Chondrocyte (in vitro differentiated cells): ENCODE data around the gene LCE1A. TPM values are rescaled to one million over a fixed set of nuclear protein-coding genes. Genes with fewer than 3 reads are reported as not detected.

ENCODE experiments used
- DNase-seq: peaks from one replicate; pipeline ENCODE4 v3.0.0; 2021; ENCODE audit warnings: mixed read lengths, low spot score
- H3K27ac Mint-ChIP-seq: one replicate; pipeline ENCODE4 v1.8.0; 2021; ENCODE audit warnings: mild to moderate bottlenecking, moderate library complexity, mixed read lengths; ENCODE audit not compliant: unreplicated experiment
- H3K27me3 Mint-ChIP-seq: 2 replicates; pipeline ENCODE4 v1.8.0; 2021; ENCODE audit warnings: low read depth, mixed read lengths
- H3K36me3 Mint-ChIP-seq: 2 replicates; pipeline ENCODE4 v1.8.0; 2021; ENCODE audit warnings: low read depth, mixed read lengths
- H3K4me1 Mint-ChIP-seq: 2 replicates; pipeline ENCODE4 v1.8.0; 2021; ENCODE audit warnings: low read depth, mild to moderate bottlenecking, mixed read lengths
- H3K4me3 Mint-ChIP-seq: one replicate; pipeline ENCODE4 v1.8.0; 2021; ENCODE audit warnings: mild to moderate bottlenecking, moderate library complexity, mixed read lengths; ENCODE audit not compliant: unreplicated experiment
- H3K9me3 Mint-ChIP-seq: 2 replicates; pipeline ENCODE4 v1.8.0; 2021; ENCODE audit warnings: low read depth, mixed read lengths
- CTCF ChIP-seq: fragments of 200-600 bp; sonication (generic); IDR thresholded peaks from 2 replicates; pipeline ENCODE4 v1.5.0; 2021; ENCODE audit warnings: antibody characterized with exemption, mild to moderate bottlenecking, moderate library complexity
- total RNA-seq: library from RNA; stranded (reverse); gene quantifications from 3 replicates; pipeline ENCODE4 v1.2.1, GENCODE V29; 2021

Gene LCE1A
- total RNA-seq, 1 donor from 2014 or later: not detected

GRCh38 chr1:152817309-152817708, 10.0 kb upstream of the LCE1A start:
- no peak for TF ChIP-seq CTCF
- DNase-seq: no peak
- Mint-ChIP-seq H3K4me1 (no peaks in the 10 kb centered on the region), H3K27ac (no peak overlapping the region), H3K27me3 (no peaks in the 10 kb centered on the region), H3K4me3 (no peak overlapping the region), H3K36me3 (no peaks in the 10 kb centered on the region), H3K9me3 (peaks cover 18% of the 10 kb centered on the region)

DNA sequence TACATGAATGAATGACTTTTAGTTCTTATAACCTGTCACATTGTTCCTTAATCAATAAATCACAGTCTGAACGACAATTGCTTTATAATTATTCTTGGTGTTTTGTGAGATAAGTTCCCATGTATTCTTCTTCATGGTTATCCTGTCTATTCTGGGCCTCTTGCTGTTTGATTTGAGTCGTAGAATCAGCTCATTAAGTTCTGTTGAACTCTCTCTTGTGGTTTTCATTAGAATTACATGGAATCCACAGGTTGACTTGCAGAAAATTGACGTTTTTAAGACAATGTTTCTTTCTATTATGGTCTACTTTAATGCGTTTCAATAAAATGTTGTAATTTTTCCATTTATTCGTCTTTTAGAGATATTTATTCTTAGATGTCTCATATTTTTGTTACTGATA, 4.0 kb upstream of the LCE1A start:
- Mint-ChIP-seq H3K4me1 (no peaks in the 10 kb centered on the region), H3K27me3 (no peaks in the 10 kb centered on the region), H3K4me3 (no peak overlapping the region), H3K36me3 (no peaks in the 10 kb centered on the region), H3K9me3 (peaks cover 4% of the 10 kb centered on the region), H3K27ac (no peak overlapping the region)
- no peak for DNase-seq
- no peak for TF ChIP-seq CTCF

- H3K36me3 Mint-ChIP-seq: no peaks in the 10 kb centered on the region
- peaks cover 7% of the 10 kb centered on the region for H3K9me3 Mint-ChIP-seq
- no peak overlapping the region for H3K4me3 Mint-ChIP-seq
- H3K27ac Mint-ChIP-seq: no peak overlapping the region
- H3K27me3 Mint-ChIP-seq: no peaks in the 10 kb centered on the region
- no peak for TF ChIP-seq CTCF
- H3K4me1 Mint-ChIP-seq: no peaks in the 10 kb centered on the region
- no peak for DNase-seq
Measured at GRCh38 chr1:152824964-152825363, 2.3 kb upstream of the LCE1A start.

- Mint-ChIP-seq H3K27me3 (no peaks in the 10 kb centered on the region), H3K9me3 (peaks cover 2% of the 10 kb centered on the region), H3K4me1 (no peaks in the 10 kb centered on the region), H3K4me3 (no peak overlapping the region), H3K27ac (no peak overlapping the region), H3K36me3 (no peaks in the 10 kb centered on the region)
- no peak for DNase-seq
- no peak for TF ChIP-seq CTCF
Measured at GRCh38 chr1:152836870-152837269, 9.6 kb downstream of the LCE1A start.

DNA sequence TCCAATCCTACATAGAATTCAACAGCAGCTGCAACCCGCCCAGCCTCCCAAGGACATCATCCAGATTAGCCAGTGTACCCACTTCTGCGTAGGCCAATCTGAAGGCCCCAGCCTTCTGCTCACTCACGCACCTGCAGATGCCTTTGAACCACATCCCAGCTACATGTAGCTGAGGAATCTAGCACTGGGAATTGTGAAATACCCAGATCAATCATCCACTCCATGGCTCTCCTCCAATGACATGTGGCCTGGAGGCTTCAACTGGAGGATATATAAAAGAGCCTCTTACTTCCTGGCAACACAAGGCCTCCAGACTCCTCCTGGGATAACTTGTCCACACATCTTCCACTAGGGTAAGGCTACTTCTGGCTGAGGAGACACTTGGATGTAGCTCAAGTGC, 15.3 kb downstream of the LCE1A start, which contains the start of gene LCE6A:
TSS of gene LCE6A (plus strand) at position 301 of the 400 bp plus-strand sequence. CDS start 665 bp downstream, outside the sequence.
- H3K27ac Mint-ChIP-seq: no peak within 1 kb of the TSS
- H3K27me3 Mint-ChIP-seq: no peaks in the 10 kb centered on the region
- H3K4me3 Mint-ChIP-seq: no peak within 1 kb of the TSS
- no peaks in the 10 kb centered on the region for H3K9me3 Mint-ChIP-seq
- no peaks in the 10 kb centered on the region for H3K36me3 Mint-ChIP-seq
- no peaks in the 10 kb centered on the region for H3K4me1 Mint-ChIP-seq
- DNase-seq: no peak
- no peak for TF ChIP-seq CTCF
